Esophagus squamous epithelium (tissue), 4 donors: ENCODE data around the gene MAP9.

Experiments used
- POLR2A ChIP-seq, 4 donors: fragments of 450-650 bp; IDR thresholded peaks; one replicate each; pipeline ENCODE4 v1.6.1; 2017; ENCODE audit warnings: antibody characterized with exemption in 4 of 4, mild to moderate bottlenecking in 4 of 4, moderate library complexity in 3 of 4
- TF ChIP-seq, protein P1 (sequence below), 6 experiments: fragments of 450-650 bp in 4 of 6; fragments of 200-600 bp in 2 of 6; sonication (generic) in 2 of 6; IDR thresholded peaks; one replicate each; pipeline ENCODE4 v1.5.1; 2016 to 2019; ENCODE audit warnings: antibody characterized with exemption in 6 of 6, mild to moderate bottlenecking in 4 of 6, moderate library complexity in 4 of 6

DNA sequence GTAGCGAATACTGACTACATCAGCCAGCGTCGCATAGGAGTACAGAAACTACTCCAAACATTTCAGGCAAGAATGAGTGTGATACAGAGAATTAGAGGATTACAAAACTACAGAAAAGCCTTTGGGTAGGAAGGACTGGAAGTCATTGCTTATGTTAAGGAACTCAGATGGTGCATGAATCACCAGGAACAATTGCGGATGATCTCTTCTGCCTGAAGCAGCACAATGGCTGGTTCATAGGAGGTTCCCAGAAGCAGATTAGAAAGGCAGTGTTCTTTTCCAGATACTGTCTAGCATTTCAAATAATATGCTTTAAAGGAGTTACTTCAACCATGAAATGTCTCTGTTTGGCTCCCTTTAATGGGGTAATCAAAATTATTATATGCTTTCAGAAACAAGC, 42.5 kb upstream of the MAP9 start:
- TF ChIP-seq, protein P1, sequence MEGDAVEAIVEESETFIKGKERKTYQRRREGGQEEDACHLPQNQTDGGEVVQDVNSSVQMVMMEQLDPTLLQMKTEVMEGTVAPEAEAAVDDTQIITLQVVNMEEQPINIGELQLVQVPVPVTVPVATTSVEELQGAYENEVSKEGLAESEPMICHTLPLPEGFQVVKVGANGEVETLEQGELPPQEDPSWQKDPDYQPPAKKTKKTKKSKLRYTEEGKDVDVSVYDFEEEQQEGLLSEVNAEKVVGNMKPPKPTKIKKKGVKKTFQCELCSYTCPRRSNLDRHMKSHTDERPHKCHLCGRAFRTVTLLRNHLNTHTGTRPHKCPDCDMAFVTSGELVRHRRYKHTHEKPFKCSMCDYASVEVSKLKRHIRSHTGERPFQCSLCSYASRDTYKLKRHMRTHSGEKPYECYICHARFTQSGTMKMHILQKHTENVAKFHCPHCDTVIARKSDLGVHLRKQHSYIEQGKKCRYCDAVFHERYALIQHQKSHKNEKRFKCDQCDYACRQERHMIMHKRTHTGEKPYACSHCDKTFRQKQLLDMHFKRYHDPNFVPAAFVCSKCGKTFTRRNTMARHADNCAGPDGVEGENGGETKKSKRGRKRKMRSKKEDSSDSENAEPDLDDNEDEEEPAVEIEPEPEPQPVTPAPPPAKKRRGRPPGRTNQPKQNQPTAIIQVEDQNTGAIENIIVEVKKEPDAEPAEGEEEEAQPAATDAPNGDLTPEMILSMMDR (IDR thresholded peaks at IDR 0.05) = no peak
- TF ChIP-seq POLR2A (IDR thresholded peaks at IDR 0.05) = no peak
